GM12892 (cell line): ENCODE results near the gene BCL2L12.

ENCODE experiments used
- DNase-seq: peaks from one replicate; pipeline ENCODE4 v3.0.0; 2011; ENCODE audit not compliant: insufficient read length
- FAIRE-seq: peaks from 2 replicates; lab custom pipeline; 2011; peaks lifted over from hg19 to GRCh38; lab: Jason Lieb, UNC
- POLR2A ChIP-seq: IDR thresholded peaks from 2 replicates; pipeline ENCODE4 v1.6.1; 2011; ENCODE audit warnings: low read depth, low read length, control low read depth
- POLR2AphosphoS5 ChIP-seq: IDR thresholded peaks from 2 replicates; pipeline ENCODE4 v1.6.1; 2011; ENCODE audit warnings: low read depth, low read length, control low read depth
- TAF1 ChIP-seq: IDR thresholded peaks from 2 replicates; pipeline ENCODE4 v1.6.1; 2011; ENCODE audit warnings: low read depth, mild to moderate bottlenecking, control low read depth, low read length, borderline replicate concordance

BCL2L12 gene

DNA sequence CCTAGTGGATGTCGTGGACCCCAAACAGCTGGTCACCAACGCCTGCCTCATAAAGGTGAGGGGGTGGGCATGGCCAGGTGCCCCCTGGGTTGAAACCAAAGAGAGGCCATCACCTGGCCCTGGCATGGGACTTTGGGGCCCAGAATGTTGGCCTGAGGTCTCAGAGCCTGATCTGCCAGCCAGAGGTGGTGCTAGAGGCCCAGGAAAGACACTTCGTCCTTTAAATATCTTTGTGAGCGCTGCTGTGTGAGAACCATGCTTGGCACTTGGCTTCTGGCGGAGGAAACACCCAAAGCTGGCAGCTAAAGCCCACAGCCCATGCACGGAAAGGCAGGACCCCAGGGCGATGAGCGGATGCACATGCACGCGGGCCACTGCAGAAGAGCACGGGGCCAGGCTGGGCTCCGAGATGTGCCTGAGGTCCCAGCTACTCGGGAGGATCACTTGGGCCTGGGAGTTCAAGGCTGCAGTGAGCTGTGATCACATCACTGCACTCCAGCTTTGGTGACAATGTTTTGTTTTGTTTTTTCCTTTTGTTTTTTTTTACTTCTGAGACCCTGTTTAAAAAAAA lies 19.3 kb downstream of the BCL2L12 start:
- TF ChIP-seq POLR2AphosphoS5 = no peak
- no peak for TF ChIP-seq TAF1
- no peak for TF ChIP-seq POLR2A
- DNase-seq (no peak), FAIRE-seq (no peak)

- FAIRE-seq (no peak), DNase-seq (no peak)
- peak; percentile 66 for TF ChIP-seq POLR2A
- no peak for TF ChIP-seq TAF1
- peak; percentile 77; the same call in 1 of the 2 replicates for TF ChIP-seq POLR2AphosphoS5
Measured at GRCh38 chr19:49685845-49686332, 20.2 kb downstream of the BCL2L12 start.

GRCh38 chr19:49686503-49687088 lies 20.9 kb downstream of the BCL2L12 start:
- FAIRE-seq = no peak
- DNase-seq = no peak
- TF ChIP-seq POLR2A (no peak), POLR2AphosphoS5 (no peak), TAF1 (no peak)

DNA sequence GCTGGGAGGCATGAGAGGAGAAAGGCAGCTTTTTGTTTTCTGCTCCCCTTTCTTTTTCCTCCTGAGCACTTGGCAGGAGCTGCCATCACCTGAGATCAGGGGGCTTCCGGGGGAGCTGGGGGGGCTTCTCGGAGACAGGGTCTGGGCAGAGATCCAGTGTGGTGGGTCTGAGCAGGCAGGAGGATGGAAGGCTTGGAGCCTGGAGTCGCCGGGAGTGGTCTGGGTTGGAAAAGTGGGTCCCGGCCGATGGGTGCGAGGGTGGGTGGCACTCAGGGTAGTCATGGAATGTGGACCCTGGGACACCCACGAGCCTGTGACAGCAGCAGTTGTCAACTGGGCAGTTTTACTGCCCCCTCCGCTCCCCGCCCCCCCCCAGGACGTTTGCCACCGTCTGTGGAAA lies 21.4 kb downstream of the BCL2L12 start:
- FAIRE-seq (no peak), DNase-seq (no peak)
- no peak for TF ChIP-seq TAF1
- TF ChIP-seq POLR2AphosphoS5 = no peak; the same call in 1 of the 2 replicates
- TF ChIP-seq POLR2A = no peak

DNA sequence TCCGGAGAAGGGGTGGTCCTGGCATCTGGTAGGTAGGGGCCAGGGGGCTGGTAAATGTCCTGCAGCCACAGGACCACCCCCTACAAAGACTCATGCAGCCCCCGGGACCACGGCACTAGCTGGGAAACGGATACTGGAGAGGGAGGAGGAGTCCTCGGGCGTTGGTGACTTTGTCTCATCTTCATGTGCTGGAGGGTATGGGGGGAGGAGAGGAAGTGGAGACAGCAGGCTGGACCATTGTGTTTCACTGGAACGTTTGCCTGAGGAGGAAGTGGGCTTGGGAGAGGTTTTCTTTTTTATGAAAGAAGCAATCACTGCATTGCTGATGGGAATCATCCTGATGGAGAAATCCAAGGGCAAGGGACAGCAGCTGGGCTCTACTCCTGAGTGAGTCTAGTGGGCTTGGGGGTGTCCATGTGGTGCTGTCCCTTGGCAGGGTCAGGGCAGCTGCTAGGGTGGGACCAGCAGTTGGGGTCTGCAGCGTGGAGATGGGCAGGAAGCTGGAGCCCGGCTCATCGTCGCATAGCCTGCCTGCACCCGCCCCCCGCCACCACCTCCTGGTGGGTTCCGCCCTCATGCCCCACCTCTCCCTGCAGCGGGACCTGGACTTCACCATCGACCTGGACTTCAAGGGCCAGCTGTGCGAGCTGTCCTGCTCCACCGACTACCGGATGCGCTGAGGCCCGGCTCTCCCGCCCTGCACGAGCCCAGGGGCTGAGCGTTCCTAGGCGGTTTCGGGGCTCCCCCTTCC lies 22.0 kb downstream of the BCL2L12 start:
- DNase-seq (no peak), FAIRE-seq (no peak)
- TF ChIP-seq TAF1 = no peak
- no peak for TF ChIP-seq POLR2A
- no peak; the same call in 1 of the 2 replicates for TF ChIP-seq POLR2AphosphoS5

DNA sequence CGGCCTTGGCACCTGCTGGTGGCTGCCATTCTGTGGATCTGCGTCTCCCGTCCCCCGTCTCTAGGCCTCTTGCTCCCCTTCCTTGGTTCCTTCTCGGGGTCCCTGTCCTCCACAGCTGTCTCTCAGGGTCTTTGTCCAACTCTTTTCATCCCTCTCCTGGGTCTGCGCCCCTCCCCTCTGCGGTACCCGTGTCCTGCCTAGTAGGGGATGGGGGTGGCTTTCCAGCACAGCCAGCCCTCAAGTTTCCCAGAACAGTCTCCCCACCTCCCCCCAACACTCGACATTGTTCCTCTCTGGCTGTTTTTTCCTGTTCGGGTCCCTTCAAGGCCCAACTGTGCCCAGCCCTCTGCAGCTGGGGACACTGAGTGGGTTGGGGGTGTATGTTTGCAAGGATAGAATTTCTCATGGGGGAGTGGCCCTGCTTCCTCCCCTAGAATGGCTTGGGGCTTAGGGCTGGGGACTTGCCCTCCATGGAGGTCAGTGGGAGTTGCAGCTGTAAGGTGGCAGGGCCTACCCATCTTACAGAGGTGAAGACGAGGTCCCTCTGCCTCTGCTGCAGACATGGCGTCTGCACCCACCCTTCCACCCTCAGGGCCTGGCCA lies 22.9 kb downstream of the BCL2L12 start:
- no peak for FAIRE-seq
- TF ChIP-seq POLR2A (0 out of 2 replicates have a peak, but pooled peaks have one; percentile 26), TAF1 (no peak), POLR2AphosphoS5 (peak; percentile 67; the same call in 1 of the 2 replicates)
- no peak for DNase-seq

DNA sequence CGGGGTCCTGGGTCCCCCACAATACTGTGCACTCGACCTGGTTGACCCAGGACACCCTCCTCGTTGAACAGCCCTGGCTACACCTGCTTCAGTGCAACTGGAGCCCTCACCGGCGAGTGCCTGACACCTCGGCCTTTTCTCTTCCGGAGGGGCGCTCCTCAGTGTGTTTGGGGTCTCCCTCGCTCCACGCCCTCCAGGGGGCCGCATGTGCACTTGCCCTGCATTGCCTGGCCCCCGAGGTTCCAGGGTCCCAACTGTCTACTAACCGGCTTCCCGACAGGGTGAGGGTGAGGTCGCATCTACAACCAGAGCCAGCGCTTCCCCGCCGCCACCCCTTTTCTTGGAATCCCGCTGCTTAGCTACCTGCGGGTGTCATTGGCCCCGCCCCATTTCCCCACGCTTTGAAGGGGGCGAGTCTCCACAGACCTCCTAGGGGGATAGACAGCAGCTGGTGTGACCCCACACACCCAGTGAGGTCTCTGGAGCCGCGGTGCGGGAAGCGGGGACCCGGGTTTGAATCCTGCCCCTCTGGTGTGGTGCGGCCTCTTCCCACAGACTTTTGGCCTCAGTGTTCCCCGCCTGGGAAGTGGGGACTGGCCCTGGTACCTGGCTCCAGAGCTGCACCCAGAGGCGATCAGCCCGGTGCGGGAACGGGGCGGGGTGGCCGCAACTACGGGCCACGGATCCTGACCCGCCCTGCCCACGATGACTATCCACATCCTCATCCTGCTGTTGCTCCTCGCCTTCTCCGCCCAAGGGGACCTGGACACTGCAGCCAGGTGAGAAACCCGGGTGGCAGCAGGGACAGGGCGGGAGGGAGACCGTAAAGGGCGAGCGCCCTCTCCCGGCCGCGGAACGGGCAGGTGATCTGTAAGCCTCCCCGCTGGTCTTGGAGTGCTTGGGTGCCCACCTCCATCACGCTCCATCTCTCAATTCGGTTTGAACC lies 23.7 kb downstream of the BCL2L12 start, which contains the start of gene ADM5:
Gene ADM5, plus strand, starts transcription at position 462 of the 946 bp plus-strand sequence. Its CDS starts 244 bp downstream, at position 706.
- FAIRE-seq = no peak
- TF ChIP-seq POLR2AphosphoS5 = no peak
- TF ChIP-seq POLR2A = peak; percentile 28; the same call in 1 of the 2 replicates
- peak; percentile 49 for DNase-seq

DNA sequence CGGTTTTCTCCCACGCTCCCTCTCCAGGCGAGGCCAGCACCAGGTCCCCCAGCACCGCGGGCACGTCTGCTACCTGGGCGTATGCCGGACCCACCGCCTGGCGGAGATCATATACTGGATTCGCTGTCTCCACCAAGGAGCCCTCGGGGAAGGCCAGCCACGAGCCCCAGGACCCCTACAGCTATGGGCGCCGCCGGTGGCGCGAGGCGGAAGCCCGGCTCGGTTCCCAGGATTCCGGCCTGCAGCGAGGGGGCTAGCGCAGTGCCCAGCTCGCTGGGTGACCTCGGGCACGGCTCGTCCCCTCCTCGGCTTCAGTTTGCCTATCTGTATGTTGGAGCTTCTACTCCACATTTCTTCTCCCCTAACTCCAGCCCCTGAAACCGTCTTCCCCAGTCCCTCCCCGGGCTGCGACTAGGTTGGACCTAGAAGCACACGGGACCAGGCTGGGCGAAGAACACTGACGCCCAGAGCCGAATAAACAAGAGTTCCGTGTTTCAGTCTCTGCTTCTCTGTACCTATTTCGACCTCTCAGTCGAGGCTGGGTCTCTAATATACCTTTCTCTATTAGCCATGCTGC lies 24.4 kb downstream of the BCL2L12 start:
- no peak for FAIRE-seq
- TF ChIP-seq POLR2AphosphoS5 = no peak
- no peak for DNase-seq

GRCh38 chr19:49690656-49691242 lies 25.0 kb downstream of the BCL2L12 start, which contains the start of gene CPT1C:
Gene CPT1C, plus strand, starts transcription at chr19:49691116. Its CDS starts 1,137 bp downstream, at chr19:49692253.
- FAIRE-seq (peak; percentile 27), DNase-seq (peak; percentile 52)
- TF ChIP-seq POLR2AphosphoS5 = peak; percentile 40; the same call in 1 of the 2 replicates
- peak; percentile 36 for TF ChIP-seq POLR2A
- no peak for TF ChIP-seq TAF1
